HG03064 (cell line): ENCODE results near the gene PRKAB1.

Experiments used
- ATAC-seq: cut with Tn5 transposase; IDR thresholded peaks from one replicate; pipeline ENCODE4 v1.9.1; 2021; ENCODE audit warnings: low read depth; ENCODE audit not compliant: unreplicated experiment

PRKAB1 gene

DNA sequence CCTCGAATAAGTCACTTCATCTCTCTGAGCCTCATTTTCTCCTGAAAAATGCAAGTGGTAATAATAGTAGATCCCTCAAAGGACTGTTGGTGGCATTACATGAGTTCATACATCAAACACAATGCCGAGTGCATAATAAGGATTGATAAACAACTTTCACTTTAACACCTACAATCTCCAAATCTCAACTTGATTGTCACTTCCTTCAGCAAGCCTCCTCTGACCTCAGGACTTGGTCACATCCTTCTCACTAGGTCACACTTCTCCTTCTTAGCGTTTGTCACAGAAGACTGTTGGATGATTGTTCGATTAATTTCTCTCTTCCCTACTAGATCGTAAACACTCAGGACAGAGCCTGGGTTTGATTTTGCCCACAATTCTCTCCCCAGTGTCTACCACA is 7.9 kb upstream of the PRKAB1 start:
- ATAC-seq, result no peak

DNA sequence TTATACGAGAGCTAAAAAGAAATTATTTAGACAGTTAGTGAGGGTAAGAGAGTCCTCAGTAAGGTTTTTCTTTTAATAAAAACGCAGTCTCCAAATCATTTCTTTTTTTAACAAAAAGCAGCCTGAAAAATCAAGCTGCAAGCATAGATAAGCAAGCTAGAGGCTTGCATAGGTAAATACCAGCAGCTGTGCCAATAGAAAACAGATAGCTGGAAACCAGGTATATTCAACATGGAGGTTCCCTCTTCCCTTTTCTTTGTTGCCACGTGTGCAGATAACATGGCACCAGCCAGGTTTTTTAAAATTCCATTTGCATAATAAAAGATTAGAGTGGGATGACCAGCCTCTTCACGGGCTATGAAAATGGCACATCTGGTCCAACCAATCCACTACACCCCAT is 6.1 kb upstream of the PRKAB1 start:
- ATAC-seq, result no peak

DNA sequence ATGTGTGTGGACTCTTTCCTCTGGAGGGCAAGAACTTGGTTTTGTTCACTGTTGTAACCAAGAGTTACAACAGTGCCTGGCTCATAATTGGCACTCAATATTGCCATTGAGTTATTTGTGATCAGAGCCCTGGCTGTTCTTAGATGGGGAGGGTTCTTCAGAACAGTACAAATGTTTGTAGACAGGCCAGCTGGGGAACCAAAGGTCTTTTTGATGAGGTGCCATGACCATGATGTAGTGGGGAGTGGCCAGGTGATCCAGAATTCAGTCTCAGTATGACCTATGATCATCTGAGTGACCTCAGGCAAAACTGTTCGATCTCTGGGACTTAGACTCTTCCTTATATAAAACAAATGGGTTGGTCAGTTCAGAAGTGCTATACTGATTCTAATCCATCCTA is 3.3 kb upstream of the PRKAB1 start:
- no peak for ATAC-seq

GRCh38 chr12:119665164-119665929 is 2.6 kb upstream of the PRKAB1 start:
- ATAC-seq, result no peak

GRCh38 chr12:119666226-119666795 is 1.6 kb upstream of the PRKAB1 start:
- no peak for ATAC-seq

- ATAC-seq, result peak; percentile 10
These were observed 895 bp upstream of the PRKAB1 start for GRCh38 chr12:119666900-119667576.

GRCh38 chr12:119668324-119668841 is 450 bp downstream of the PRKAB1 start:
- ATAC-seq, result no peak

DNA sequence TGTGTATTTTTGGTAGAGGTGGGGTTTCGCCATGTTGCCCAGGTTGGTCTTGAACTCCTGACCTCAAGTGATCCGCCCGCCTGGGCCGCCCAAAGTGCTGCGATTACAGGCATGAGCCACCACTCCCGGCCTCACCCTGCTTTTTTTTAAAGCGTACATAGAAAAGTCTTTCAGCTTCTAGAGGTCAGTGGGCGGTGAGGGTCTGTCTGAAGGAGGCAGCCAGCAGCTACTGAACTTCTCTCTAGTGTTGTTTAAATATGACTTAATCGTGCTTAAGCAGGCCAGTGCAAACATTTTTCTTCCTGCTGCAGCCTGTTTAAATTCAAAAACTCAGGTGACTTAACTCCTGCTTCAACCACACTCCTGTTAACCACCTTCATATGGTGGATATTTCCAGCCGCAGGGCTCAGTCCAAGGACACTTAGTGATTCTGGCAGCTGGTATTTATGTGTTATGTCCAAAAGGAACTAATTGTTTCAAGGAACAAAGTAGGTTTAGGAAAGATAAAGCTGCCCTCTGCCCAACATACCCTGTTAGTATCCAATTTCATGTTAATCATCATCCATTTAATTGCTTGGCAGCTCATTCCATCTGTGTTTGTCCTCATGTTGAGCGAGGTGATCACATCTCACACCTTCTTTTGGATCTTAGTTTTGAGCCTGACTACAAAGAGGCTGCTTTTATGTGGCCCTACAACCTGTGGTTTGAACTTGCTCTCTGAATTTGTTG is 2.0 kb downstream of the PRKAB1 start:
- ATAC-seq, result no peak

- no peak for ATAC-seq
These were observed 3.1 kb downstream of the PRKAB1 start for GRCh38 chr12:119671070-119671469.

DNA sequence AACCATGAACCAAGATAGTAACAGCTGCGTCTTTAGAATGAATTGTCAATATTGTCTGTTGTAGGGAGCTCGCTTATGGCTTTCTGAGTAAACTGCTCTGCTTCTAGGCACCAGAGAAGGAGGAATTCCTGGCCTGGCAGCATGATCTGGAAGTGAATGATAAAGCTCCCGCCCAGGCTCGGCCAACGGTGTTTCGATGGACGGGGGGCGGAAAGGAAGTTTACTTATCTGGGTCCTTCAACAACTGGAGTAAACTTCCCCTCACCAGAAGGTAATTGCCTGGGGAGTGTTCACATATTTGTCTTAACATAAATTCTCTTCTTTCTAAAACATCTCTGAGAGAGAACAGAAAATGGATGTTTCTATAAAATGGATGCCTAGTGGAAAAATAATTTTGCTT is 4.3 kb downstream of the PRKAB1 start:
- no peak for ATAC-seq

- no peak for ATAC-seq
These were observed 5.7 kb downstream of the PRKAB1 start for GRCh38 chr12:119673634-119674033.

GRCh38 chr12:119674560-119674959 is 6.6 kb downstream of the PRKAB1 start:
- ATAC-seq, result no peak

DNA sequence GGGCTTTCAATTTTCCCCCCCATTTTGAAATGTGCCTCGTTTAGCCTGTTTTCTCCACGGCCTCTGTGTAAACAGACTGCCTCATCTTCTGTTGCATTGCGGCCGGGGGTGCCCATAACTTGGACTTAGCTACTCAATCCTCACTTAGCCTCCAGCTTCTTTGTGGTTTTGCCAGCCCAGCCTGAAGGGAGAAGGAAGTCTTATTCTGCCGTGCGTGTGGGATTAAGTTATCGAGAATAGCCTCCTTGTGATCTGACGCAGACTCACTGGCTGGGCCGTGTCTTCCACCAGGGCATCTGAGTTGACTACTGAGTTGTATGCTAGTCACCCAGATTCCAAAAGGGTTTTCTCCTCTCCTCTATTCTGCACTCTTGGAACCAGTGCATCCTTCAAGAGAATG is 8.1 kb downstream of the PRKAB1 start:
- no peak for ATAC-seq

GRCh38 chr12:119676573-119676972 is 8.6 kb downstream of the PRKAB1 start:
- ATAC-seq, result no peak

DNA sequence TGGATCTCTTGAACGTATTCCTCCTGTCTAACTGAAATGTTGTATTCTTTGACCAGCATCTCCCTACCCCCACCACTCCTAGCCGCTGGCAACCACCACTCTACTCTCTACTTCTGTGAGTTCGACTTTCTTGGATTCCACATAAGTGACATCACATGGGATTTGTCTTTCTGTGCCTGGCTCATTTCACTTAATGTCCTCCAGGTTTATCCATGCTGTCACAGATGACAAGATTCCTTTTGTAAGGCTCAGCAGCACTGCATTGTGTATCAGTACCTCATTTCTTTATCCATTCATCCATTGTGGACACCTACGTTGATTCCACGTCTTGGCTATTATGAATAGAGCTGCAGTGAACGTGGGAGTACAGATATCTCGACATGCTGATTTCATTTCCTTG is 10.5 kb downstream of the PRKAB1 start:
- ATAC-seq, result no peak

DNA sequence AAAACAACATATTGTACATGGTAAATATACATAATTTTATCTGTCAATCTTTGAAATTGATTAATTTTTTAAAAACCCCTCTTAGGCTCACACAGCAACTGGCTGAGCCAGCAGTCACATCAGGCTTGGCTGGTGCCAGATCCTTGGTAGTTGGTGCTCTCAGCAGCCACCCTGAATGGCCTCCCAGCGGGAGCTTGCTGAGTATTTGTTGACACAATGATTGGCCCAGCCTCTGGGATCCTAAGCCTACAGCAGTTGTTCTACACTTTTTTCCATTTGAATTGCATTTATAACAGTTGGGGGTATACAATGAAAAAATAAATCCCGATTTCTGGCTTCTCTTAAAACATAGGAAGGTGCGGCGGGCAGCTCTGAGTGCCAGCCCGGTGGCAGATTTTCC is 11.1 kb downstream of the PRKAB1 start:
- ATAC-seq, result no peak

GRCh38 chr12:119679490-119679889 is 11.6 kb downstream of the PRKAB1 start:
- ATAC-seq, result no peak

- no peak for ATAC-seq
These were observed 13.2 kb downstream of the PRKAB1 start for GRCh38 chr12:119681111-119681510.

DNA sequence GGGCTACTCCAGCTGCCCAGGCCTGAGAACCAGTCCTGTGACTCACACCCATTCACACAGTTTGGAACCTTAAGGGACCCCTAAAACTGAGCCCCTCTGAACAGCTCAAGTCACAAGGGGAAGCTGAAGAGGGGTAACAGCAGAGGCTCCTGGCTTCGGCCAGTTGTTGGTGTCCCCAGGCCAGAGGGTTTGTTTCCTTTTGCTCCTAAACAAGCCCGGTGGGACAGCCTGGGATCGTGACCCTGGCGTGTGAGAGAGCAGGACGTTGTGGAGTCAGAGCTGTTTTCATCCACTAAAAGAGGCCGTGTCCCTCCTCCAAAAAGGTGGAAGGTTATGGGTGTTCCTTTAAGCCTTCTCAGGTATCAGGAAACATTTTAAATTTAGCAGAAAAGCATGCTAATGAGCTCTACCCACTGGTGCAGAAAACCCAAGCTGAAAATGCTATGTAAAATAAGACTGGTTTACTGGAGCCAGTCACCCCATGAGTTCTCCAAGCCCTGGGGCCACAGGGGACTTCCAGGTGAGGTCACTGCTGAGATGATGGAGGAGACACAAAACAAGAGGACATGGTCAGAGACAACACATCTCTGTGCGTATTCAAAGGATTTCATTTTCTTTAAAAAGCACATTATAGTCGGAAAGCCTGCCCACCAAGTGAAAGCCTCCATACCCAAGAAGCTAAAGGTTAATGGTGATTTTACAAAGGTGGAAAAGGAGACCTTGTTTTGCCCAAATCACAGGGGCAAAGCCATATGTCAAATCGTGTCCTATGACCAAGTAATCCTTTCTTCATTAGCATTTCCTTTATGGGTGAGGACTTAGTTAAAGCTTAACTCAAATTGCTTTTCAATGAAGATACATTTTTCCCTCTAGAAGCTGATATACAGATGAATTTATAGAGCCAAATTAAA is 14.1 kb downstream of the PRKAB1 start:
- ATAC-seq, result no peak

DNA sequence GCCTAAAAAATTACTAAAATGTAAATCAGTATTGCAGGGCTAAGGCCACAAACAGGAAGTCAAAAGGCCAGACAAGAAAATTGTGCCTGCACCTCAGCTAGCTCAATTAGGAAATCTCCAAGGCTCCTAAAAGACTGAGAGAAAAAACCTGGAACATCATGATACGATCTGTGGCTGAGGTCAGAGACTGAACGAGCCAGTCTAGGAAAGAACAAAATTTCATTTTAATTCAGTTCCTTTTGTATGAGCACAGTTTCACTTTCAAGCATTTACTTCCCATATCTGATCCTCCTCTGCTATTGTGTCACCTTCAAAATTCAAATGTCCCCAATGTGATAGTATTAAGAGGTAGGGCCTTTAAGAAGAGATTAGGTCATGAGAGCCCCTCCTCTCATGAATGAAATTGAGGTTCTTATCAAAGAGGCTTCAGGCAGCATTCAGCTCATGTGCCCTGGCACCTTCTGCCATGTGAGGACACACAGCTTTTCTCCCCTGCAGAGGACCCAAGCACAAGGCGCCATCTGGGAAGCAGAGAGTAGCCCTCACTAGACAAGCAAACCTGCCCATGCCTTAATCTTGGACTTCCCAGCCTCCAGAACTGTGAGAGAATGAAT is 14.8 kb downstream of the PRKAB1 start:
- no peak for ATAC-seq
